Hematopoietic multipotent progenitor cell treated with erythropoietin and hydrocortisone succinate and interleukin-3 and kit ligand, for 6 days (in vitro differentiated cells): ENCODE results near the gene SP2.

Experiments used
- DNase-seq: peaks from one replicate; pipeline ENCODE4 v3.0.0-alpha.2; 2015

Gene SP2

DNA sequence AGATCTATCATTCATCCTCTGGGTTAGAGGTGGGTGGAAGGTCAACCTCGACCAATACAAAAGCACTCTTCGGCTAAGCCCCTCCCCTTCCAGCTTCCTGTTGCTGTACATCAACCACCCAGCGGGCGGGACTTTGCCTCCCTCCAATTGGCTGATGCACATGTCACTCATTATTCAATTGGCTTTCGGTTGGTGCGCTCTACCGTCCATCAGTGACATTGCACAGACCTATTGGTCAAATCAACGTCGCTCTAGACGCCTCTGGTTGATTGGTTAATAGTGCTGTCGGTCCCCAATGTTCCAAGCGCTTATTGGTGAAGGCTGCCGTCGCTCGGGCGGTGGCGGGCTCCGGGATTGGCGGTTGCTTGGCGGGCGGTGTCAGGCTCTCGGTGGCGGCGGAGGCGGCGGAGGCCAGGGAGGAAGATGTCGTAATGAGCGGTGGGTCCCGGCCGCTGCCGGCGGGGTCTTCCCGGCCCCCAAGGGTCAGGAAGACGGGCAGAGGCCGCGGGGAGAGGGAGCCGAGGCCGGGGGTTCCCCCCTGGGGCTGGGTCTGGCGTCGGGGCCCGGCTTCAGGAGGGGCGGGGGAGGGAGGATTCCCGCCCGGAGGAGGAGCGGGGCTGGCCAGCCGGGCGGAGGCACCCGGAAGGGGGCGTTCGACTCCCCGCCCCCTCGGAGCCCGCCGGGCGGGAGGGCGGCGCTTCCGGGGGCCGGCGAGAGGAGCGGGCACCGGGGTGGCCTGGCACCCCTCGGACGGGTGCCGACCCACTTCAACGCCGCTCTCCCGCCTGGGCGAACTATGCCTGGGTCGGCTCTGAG lies at the start of gene SP2:
Gene SP2, plus strand, starts transcription at position 381 of the 816 bp plus-strand sequence. Its CDS starts 51 bp downstream, at position 432.
- peak; percentile 100 for DNase-seq

GRCh38 chr17:47846716-47847340 lies 49.2 kb upstream of the SP2 start:
- no peak for DNase-seq

- DNase-seq = peak; percentile 47
Observed at GRCh38 chr17:47847341-47848197, 48.5 kb upstream of the SP2 start.

DNA sequence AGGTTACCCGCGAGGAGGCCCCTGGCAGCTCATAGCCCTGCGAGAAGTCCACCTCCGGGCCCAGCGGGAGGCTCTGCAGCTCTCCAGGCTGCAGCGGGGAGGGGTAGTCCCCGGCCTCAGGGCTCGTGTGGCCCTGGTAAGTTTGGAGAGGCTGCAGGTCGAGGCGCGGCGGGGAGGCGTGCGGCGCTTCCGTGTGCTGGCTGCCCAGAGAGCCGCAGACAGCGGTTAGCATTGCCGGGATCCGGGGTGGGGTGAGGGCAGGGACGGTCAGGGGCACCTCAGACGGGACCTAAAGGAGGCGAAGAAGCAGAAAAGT lies 47.9 kb upstream of the SP2 start:
- DNase-seq = no peak

DNA sequence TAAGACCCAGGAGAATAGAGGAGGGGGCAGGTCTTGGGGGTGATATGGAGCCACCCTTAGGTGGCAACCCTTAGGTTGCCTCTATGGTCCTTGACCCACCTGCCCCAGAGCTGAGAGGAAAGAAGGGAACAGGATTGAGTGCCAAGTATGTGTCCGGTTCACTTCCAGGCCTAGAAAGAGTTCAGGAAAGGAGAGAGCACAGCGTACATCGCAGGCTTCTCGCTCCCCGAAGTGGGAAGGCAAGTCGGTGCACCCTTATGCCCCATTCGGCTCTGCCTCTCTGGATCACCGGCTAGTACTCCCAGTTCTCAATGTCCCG lies 45.7 kb upstream of the SP2 start:
- DNase-seq = no peak

- DNase-seq = peak; percentile 68
Observed at GRCh38 chr17:47850692-47851573, 45.1 kb upstream of the SP2 start, which contains the start of gene SP6. Gene SP6, minus strand, starts transcription at chr17:47851163. Its CDS starts 2,734 bp downstream, at chr17:47848429.

- DNase-seq = no peak
Observed at GRCh38 chr17:47851764-47852112, 44.3 kb upstream of the SP2 start.

GRCh38 chr17:47852113-47852949 lies 43.7 kb upstream of the SP2 start:
- no peak for DNase-seq

DNA sequence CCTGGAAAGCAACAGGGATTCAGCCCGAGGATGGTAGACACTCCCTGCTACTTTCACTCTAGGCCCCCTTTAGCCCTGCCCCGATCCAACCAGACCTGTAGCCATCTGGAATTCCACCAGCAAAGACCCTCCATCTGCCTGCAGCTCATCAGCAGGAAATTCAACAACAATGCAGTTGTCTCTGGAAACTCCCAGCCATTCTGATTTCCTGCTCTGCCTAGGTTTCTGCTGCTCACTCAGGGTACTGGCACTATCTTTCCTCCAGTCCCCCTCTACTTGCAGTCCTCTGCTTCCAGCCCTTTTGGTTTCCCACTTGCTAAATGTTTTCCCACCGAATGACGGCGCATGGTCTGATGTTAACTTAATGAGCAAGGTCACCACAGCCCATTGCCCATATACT lies 42.4 kb upstream of the SP2 start:
- DNase-seq = no peak

DNA sequence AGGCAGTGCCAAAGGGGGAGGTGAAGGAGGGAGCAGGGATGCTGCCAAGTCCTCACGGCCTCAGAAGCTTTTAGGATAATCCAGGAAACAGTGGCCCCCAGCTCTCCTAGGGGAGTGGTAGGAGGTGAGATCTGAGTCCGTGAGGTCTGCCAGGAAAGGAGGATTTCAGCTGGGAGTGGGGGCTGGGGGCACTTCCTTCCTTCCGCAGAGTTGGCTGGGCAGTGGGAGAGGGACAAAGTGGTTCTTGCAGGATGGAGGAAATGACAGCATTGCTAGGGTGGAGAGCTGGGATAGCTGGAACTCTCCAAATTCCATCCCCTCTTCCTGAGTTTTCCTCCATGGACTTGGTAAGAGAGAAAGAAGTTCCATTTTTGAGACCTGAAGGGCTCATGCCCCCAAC lies 40.3 kb upstream of the SP2 start:
- no peak for DNase-seq

DNA sequence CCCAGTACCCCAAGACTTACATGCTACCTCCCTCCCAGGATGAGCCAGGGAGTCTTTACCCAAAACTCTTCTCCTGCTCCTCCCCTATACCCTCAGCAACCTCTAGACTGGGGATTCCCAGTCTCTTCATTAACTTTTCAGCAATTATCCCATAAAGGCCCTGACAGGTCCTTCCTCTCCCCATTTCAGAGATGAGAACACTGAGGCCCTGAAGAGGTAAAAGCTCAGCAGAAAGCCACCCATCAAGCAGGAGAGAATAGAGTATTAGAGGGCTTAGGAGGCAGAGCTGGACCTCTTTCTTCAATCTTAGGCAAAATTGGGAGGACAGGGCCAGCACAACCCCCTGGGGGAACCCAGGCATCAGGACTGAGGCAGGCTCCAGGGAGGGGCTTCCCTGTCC lies 39.2 kb upstream of the SP2 start:
- no peak for DNase-seq

DNA sequence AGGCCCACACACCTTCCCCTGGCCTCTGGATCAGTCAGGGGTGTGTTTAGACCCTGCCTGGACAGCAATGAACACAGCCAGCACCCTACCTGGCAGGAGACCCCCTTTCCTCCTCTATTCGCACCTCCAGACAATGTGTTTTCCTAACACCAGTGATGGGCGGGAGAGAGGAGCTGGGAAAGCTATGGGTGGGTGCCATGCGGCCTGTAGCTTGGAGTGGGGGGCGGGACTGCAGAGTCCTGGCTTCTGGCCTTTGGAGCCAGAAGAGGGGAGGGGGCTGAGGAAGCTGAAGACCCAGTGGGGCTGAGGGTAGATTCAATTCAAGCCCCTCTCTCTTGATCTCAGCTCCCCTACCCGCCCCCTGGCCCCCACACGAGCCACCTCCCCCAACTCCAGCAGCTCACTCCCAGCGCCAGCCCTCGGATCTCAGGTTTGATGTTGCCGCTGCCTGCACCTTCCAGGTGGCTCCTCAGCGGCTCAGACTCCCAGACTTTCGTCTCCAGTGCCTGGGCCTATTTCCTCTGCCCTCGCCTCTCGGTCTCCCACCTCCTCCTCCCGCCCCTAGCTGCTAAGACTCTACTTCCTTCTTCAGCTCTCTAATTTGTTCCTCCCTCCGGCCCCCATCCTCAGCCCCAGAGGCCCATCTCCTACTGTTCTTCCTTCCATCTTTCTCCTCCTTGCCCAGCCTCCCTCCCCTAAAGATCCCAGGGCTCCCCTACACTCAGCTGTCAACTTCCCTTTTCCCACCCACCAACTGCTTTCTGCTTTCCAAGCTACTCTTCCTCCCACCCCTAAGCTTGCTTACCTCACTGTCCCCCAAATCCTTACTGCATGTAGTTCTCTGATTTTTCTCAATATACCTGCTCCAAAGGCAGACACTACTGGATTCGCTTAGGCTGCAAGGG lies 38.2 kb upstream of the SP2 start:
- DNase-seq = no peak

- DNase-seq = no peak
Observed at GRCh38 chr17:47860386-47860785, 35.6 kb upstream of the SP2 start.

DNA sequence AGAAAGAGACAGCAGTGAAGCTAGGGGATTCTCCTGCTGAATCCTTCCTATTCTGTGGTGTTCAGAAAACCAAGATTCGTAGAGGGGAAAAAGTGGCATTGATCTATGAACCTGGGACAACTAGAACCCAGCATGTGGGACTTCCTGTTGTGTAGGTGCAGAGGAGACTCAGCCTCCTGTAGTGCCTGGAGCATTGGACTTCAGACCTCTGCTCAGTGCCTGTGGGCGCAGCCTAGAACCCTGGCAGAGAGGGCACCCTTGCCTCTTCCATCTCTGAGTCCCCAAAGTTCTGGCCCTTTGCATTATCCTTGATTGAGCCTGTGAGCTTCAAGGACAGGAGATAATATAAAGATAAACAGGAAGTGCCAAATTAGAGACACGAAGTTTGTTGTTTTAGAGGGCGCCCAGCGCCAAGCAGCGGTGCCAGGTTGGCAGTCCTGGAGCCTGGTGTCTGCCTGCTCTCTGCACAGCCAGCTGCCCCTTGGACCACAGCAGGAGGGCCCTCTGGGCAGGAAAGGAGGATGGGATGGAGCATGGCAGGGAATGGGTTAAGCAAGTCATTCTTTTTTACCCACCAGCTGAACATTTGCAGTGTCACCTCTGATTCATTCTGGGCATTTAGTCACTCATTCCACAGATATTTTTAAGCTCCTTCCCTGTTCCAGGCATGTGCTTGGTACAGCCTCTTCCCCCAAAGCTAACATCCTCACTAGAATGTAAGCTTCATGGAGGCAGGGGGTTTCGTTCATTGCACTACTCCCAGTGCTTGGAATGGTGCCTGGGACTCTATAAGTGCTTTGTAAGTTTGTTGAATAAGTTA lies 33.2 kb upstream of the SP2 start:
- DNase-seq = no peak

GRCh38 chr17:47864791-47865216 lies 31.2 kb upstream of the SP2 start:
- no peak for DNase-seq

DNA sequence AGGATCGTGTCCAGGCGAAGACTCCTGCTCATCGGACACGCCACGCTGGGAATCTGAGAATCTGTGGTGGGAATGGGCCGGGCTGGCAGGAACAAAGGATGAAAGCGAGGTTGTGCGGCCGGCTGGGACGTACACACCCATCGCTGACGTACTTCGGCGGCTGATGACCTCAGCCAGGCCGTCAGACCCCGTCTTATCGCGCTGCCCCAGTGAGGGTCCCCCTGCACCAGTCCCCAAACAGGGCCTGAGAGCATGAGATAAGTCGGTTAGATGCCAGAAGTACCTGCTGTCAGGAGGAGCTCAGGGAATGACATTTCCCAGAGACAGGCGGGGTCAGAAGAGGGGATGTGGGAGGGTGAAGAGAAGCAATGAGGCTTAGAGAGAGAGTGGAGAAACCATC lies 29.1 kb upstream of the SP2 start:
- DNase-seq = no peak

DNA sequence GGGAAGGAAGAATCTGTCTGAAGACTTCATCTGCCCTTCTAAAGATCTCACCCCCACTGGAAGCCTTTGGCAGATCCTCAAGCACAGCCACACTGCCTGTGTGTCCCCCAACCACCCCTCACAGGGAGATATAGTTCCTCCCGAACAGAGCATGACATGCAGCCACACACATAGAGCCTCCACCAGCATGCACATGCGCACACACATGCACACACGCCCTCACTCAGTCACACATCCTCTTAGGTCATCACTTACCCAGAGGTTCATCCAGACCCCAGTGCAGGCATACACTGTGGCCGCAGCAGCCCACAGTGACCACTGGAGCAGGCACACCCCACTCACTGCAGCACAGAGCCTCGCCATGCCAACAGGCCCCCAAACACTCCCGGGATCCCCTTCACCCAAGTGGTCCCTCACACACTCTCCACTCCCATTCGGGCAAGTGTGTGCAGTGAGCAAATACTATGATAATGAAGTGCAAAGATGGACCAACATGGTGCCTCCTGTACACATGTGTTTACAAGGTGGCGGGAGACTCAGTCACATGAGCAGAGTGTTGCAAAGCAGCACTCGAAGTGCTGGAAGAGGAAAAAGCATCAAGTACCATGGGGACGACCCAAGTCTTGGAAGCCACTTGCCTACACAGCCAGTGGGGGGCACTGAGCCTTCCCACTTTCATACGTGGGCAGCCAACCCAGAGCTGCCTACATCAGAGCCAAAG lies 28.1 kb upstream of the SP2 start:
- DNase-seq = no peak

- no peak for DNase-seq
Observed at GRCh38 chr17:47869114-47869513, 26.9 kb upstream of the SP2 start.

GRCh38 chr17:47870056-47870455 lies 26.0 kb upstream of the SP2 start:
- DNase-seq = no peak
